ENCODE measurements around the gene DTWD1. TPM values are rescaled to one million over a fixed set of nuclear protein-coding genes. Genes with fewer than 3 reads are reported as not detected.
"Not testable (repeated sequence)": the region's sequence is repeated elsewhere in the genome, so short reads cannot be mapped to it uniquely, and the experiment has no call there.

Gene DTWD1
- total RNA-seq, 4 donors from 2014 or later, result 8.5 to 16.5 (median 11.8) TPM

DNA sequence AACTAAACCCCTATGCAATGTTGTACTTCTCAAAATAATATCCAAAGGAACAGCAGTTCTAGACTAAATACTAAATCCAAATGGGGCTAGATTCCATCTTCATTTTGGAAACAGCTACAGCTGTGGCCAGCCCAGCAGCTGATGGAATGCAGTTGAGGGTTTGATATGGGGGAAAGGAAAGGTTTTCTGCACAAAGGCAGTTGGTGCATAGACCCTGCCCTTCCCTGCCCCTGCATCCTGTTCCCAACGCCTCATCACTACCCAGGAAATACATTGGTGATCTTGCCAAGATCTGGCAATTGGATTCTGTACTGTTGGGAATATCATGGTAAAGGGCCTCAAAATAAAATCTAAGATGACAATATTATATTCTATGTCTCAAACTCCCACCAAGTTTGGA is 43.9 kb downstream of the DTWD1 start:
- Histone ChIP-seq H3K27me3 (no peaks in the 10 kb centered on the region), H3K4me3 (no peak overlapping the region), H3K4me1 (no peaks in the 10 kb centered on the region), H3K27ac (no peak overlapping the region), H3K36me3 (no peaks in the 10 kb centered on the region), H3K9me3 (no peaks in the 10 kb centered on the region)
- DNase-seq, result no peak
- intact Hi-C loops (cut with DNase I; ENCODE audit: low total_unique reads), result no loop called here
- in situ Hi-C loops (cut with MboI; ENCODE audit: low sequenced_read_pairs in 4 of 4), result no loop called here
- ATAC-seq, result no peak
- TF ChIP-seq, protein P1, sequence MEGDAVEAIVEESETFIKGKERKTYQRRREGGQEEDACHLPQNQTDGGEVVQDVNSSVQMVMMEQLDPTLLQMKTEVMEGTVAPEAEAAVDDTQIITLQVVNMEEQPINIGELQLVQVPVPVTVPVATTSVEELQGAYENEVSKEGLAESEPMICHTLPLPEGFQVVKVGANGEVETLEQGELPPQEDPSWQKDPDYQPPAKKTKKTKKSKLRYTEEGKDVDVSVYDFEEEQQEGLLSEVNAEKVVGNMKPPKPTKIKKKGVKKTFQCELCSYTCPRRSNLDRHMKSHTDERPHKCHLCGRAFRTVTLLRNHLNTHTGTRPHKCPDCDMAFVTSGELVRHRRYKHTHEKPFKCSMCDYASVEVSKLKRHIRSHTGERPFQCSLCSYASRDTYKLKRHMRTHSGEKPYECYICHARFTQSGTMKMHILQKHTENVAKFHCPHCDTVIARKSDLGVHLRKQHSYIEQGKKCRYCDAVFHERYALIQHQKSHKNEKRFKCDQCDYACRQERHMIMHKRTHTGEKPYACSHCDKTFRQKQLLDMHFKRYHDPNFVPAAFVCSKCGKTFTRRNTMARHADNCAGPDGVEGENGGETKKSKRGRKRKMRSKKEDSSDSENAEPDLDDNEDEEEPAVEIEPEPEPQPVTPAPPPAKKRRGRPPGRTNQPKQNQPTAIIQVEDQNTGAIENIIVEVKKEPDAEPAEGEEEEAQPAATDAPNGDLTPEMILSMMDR (IDR thresholded peaks at IDR 0.05 in 4 of 5, conservative IDR thresholded peaks at IDR 0.05 in 1 of 5), result no peak
- no peak for TF ChIP-seq POLR2A (IDR thresholded peaks at IDR 0.05)

GRCh38 chr15:49666486-49666885 is 45.6 kb downstream of the DTWD1 start:
- intact Hi-C loops (cut with DNase I; ENCODE audit: low total_unique reads); H3K9me3 ChIP-seq; ATAC-seq; H3K27me3 ChIP-seq; H3K27ac ChIP-seq; H3K36me3 ChIP-seq; H3K4me1 ChIP-seq; H3K4me3 ChIP-seq; DNase-seq; in situ Hi-C loops (cut with MboI; ENCODE audit: low sequenced_read_pairs in 4 of 4): not testable (repeated sequence)

DNA sequence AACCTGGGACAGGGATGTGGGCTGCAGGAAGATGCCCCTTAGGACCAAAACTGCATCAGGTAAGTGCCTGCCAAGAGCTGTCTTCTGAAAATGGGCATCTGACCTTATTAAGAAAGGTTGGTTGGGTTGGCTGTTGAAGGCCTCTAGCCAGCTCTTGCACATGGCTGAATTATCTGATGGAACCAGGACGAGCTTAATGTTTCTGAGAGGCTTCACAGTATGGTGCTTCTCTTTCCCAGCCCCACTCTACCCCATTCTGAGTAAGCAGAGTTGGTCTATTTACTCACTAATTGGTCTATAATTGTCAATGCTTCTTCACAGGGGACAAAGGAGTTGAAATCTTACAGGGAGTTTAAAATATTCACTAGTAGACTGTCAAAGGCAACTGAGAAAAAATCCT is 48.4 kb downstream of the DTWD1 start:
- no peak for TF ChIP-seq POLR2A (IDR thresholded peaks at IDR 0.05)
- TF ChIP-seq, protein P1 (IDR thresholded peaks at IDR 0.05 in 4 of 5, conservative IDR thresholded peaks at IDR 0.05 in 1 of 5), result no peak
- no peaks in the 10 kb centered on the region for H3K27me3 ChIP-seq
- in situ Hi-C loops (cut with MboI; ENCODE audit: low sequenced_read_pairs in 4 of 4), result no loop called here
- no peaks in the 10 kb centered on the region for H3K4me1 ChIP-seq
- intact Hi-C loops (cut with DNase I; ENCODE audit: low total_unique reads), result no loop called here
- DNase-seq (no peak), ATAC-seq (no peak)
- no peak overlapping the region for H3K4me3 ChIP-seq
- H3K36me3 ChIP-seq, result no peaks in the 10 kb centered on the region
- H3K27ac ChIP-seq, result no peak overlapping the region
- no peaks in the 10 kb centered on the region for H3K9me3 ChIP-seq

DNA sequence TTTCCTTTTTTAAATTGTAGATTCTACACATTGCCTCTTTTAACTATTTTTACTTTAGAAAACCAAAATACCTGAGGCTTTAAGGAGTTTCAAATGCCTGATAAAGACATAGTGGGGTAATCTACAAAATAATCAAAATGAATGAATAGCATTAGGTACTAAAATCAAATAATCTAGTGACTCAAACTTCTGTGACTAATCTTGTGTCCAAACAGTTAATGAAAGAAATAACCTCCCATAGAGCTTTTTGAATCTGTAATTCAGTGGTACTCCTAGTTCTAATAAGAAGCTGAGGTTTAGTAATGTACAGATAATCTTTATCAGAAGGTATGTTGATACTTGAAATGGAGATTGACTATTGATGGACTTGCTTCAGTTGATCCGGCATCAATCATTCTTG is 53.0 kb downstream of the DTWD1 start:
- no peak for ATAC-seq
- no peak overlapping the region for H3K4me3 ChIP-seq
- intact Hi-C loops (cut with DNase I; ENCODE audit: low total_unique reads), result no loop called here
- no peaks in the 10 kb centered on the region for H3K27me3 ChIP-seq
- no peaks in the 10 kb centered on the region for H3K36me3 ChIP-seq
- no peak for TF ChIP-seq POLR2A (IDR thresholded peaks at IDR 0.05)
- DNase-seq, result no peak
- H3K27ac ChIP-seq, result no peak overlapping the region
- no peaks in the 10 kb centered on the region for H3K4me1 ChIP-seq
- in situ Hi-C loops (cut with MboI; ENCODE audit: low sequenced_read_pairs in 4 of 4), result no loop called here
- H3K9me3 ChIP-seq, result no peaks in the 10 kb centered on the region

GRCh38 chr15:49674370-49674769 is 53.5 kb downstream of the DTWD1 start:
- no peaks in the 10 kb centered on the region for H3K4me1 ChIP-seq
- no peak for ATAC-seq
- H3K9me3 ChIP-seq, result no peaks in the 10 kb centered on the region
- no peak overlapping the region for H3K4me3 ChIP-seq
- no peak for DNase-seq
- H3K27me3 ChIP-seq, result no peaks in the 10 kb centered on the region
- no peak overlapping the region for H3K27ac ChIP-seq
- H3K36me3 ChIP-seq, result no peaks in the 10 kb centered on the region
- in situ Hi-C loops (cut with MboI; ENCODE audit: low sequenced_read_pairs in 4 of 4), result no loop called here
- no peak for TF ChIP-seq POLR2A (IDR thresholded peaks at IDR 0.05)
- TF ChIP-seq, protein P1 (IDR thresholded peaks at IDR 0.05 in 4 of 5, conservative IDR thresholded peaks at IDR 0.05 in 1 of 5), result no peak
- intact Hi-C loops (cut with DNase I; ENCODE audit: low total_unique reads), result no loop called here

DNA sequence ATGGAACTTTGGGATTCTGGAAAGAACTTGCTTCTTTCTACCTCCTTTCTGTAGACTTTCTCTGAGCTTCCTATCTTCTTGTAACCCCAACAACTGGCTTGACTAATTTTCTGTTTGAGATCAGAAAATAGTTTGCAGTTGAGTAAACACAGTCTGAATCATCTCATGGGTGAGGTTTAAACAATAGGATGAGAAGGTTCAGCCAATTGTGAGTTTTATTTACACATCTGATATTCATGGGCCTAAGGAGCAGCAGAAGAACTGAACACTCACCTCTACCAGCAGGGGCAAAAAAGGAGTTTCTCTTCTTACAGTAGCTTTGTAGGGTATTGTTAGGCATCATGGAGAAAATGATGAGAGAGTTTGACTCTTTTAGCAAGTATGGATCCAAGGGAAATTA is 54.2 kb downstream of the DTWD1 start:
- no peak overlapping the region for H3K27ac ChIP-seq
- in situ Hi-C loops (cut with MboI; ENCODE audit: low sequenced_read_pairs in 4 of 4), result no loop called here
- no peak for TF ChIP-seq POLR2A (IDR thresholded peaks at IDR 0.05)
- TF ChIP-seq, protein P1 (IDR thresholded peaks at IDR 0.05 in 4 of 5, conservative IDR thresholded peaks at IDR 0.05 in 1 of 5), result no peak
- H3K4me3 ChIP-seq, result no peak overlapping the region
- H3K4me1 ChIP-seq, result no peaks in the 10 kb centered on the region
- intact Hi-C loops (cut with DNase I; ENCODE audit: low total_unique reads), result no loop called here
- H3K27me3 ChIP-seq, result no peaks in the 10 kb centered on the region
- H3K36me3 ChIP-seq, result no peaks in the 10 kb centered on the region
- no peak for DNase-seq
- no peaks in the 10 kb centered on the region for H3K9me3 ChIP-seq
- no peak for ATAC-seq

Data from gastrocnemius medialis (tissue), 4 donors.